ENCODE measurements around the gene CCRL2. TPM values are rescaled to one million over a fixed set of nuclear protein-coding genes. Genes with fewer than 3 reads are reported as not detected.

The CCRL2 gene
- total RNA-seq, 6 experiments from 2014 or later = 0.12 to 0.21 TPM; not detected in 4

GRCh38 chr3:46369151-46369550, 37.9 kb upstream of the CCRL2 start:
- peaks cover 44% of the 10 kb centered on the region for H3K27me3 Mint-ChIP-seq (ENCODE audit: insufficient read depth)
- DNase-seq = no peak
- no peak for TF ChIP-seq CTCF (IDR thresholded peaks at IDR 0.05)
- H3K36me3 Mint-ChIP-seq (ENCODE audit: low read depth) = no peaks in the 10 kb centered on the region
- no peaks in the 10 kb centered on the region for H3K4me1 Mint-ChIP-seq (ENCODE audit: low read depth)
- no peaks in the 10 kb centered on the region for H3K9me3 Mint-ChIP-seq
- no peak overlapping the region for H3K4me3 Mint-ChIP-seq
- H3K27ac Mint-ChIP-seq = no peak overlapping the region

GRCh38 chr3:46369675-46370132, 37.4 kb upstream of the CCRL2 start:
- no peaks in the 10 kb centered on the region for H3K36me3 Mint-ChIP-seq (ENCODE audit: low read depth)
- H3K4me3 Mint-ChIP-seq = no peak overlapping the region
- H3K4me1 Mint-ChIP-seq (ENCODE audit: low read depth) = no peaks in the 10 kb centered on the region
- DNase-seq = no peak
- H3K9me3 Mint-ChIP-seq = no peaks in the 10 kb centered on the region
- peaks cover 45% of the 10 kb centered on the region for H3K27me3 Mint-ChIP-seq (ENCODE audit: insufficient read depth)
- no peak for TF ChIP-seq CTCF (IDR thresholded peaks at IDR 0.05)
- no peak overlapping the region for H3K27ac Mint-ChIP-seq

- Mint-ChIP-seq H3K4me1 (ENCODE audit: low read depth) (no peaks in the 10 kb centered on the region), H3K27ac (no peak within 1 kb of the TSS), H3K9me3 (no peaks in the 10 kb centered on the region), H3K36me3 (ENCODE audit: low read depth) (no peaks in the 10 kb centered on the region), H3K27me3 (ENCODE audit: insufficient read depth) (peaks cover 53% of the 10 kb centered on the region), H3K4me3 (no peak within 1 kb of the TSS)
- no peak for TF ChIP-seq CTCF (IDR thresholded peaks at IDR 0.05)
- no peak for DNase-seq
These were observed 36.1 kb upstream of the CCRL2 start, which contains the start of gene CCR5 for GRCh38 chr3:46370839-46371518. CCR5 (plus strand) TSS chr3:46370946; CDS start chr3:46372903, 1,957 bp downstream.

- Mint-ChIP-seq H3K9me3 (no peaks in the 10 kb centered on the region), H3K27ac (no peak overlapping the region), H3K4me1 (ENCODE audit: low read depth) (no peaks in the 10 kb centered on the region), H3K36me3 (ENCODE audit: low read depth) (no peaks in the 10 kb centered on the region), H3K27me3 (ENCODE audit: insufficient read depth) (peaks cover 47% of the 10 kb centered on the region), H3K4me3 (no peak overlapping the region)
- DNase-seq = no peak
- no peak for TF ChIP-seq CTCF (IDR thresholded peaks at IDR 0.05)
These were observed 35.3 kb upstream of the CCRL2 start for GRCh38 chr3:46371519-46372340.

GRCh38 chr3:46372492-46373359, 34.3 kb upstream of the CCRL2 start:
- H3K36me3 Mint-ChIP-seq (ENCODE audit: low read depth) = no peaks in the 10 kb centered on the region
- DNase-seq = peak; percentile 35
- no peak overlapping the region for H3K27ac Mint-ChIP-seq
- H3K27me3 Mint-ChIP-seq (ENCODE audit: insufficient read depth) = peaks cover 45% of the 10 kb centered on the region
- peak; percentile 78 for TF ChIP-seq CTCF (IDR thresholded peaks at IDR 0.05)
- H3K4me3 Mint-ChIP-seq = no peak overlapping the region
- no peaks in the 10 kb centered on the region for H3K4me1 Mint-ChIP-seq (ENCODE audit: low read depth)
- H3K9me3 Mint-ChIP-seq = no peaks in the 10 kb centered on the region
